GM10266 (cell line): ENCODE data around the gene XG.
"Not testable (repeated sequence)": the region's sequence is repeated elsewhere in the genome, so short reads cannot be mapped to it uniquely, and the experiment has no call there.

Experiments
- DNase-seq: peaks from one replicate; pipeline ENCODE4 v3.0.0; 2012; ENCODE audit errors: extremely low spot score
- TF ChIP-seq, protein P1 (sequence below): IDR thresholded peaks from 2 replicates; pipeline ENCODE4 v1.5.1; 2012; ENCODE audit warnings: mild to moderate bottlenecking, low read depth; ENCODE audit not compliant: control insufficient read depth, insufficient read depth; ENCODE audit errors: missing control alignments

The XG gene

DNA sequence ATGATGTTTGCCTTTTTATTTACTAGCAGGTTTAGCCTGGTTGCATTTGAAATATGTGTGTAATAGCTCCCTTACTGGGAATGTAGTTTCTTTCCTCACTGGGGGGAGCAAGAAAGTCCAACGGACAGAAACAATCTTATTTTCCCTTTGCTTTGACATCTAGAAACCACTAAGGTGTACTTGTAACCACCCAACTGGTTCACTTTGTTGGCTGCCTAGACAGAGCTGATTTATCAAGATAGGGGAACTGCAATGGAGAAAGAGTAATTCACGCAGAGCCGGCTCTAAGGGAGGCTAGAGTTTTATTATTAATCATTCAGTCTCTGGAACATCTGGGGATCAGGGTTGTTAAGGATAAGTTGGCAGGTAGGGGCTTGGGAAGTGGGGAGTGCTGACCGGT, 30.3 kb downstream of the XG start:
- TF ChIP-seq, protein P1, sequence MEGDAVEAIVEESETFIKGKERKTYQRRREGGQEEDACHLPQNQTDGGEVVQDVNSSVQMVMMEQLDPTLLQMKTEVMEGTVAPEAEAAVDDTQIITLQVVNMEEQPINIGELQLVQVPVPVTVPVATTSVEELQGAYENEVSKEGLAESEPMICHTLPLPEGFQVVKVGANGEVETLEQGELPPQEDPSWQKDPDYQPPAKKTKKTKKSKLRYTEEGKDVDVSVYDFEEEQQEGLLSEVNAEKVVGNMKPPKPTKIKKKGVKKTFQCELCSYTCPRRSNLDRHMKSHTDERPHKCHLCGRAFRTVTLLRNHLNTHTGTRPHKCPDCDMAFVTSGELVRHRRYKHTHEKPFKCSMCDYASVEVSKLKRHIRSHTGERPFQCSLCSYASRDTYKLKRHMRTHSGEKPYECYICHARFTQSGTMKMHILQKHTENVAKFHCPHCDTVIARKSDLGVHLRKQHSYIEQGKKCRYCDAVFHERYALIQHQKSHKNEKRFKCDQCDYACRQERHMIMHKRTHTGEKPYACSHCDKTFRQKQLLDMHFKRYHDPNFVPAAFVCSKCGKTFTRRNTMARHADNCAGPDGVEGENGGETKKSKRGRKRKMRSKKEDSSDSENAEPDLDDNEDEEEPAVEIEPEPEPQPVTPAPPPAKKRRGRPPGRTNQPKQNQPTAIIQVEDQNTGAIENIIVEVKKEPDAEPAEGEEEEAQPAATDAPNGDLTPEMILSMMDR = no peak
- no peak for DNase-seq

DNA sequence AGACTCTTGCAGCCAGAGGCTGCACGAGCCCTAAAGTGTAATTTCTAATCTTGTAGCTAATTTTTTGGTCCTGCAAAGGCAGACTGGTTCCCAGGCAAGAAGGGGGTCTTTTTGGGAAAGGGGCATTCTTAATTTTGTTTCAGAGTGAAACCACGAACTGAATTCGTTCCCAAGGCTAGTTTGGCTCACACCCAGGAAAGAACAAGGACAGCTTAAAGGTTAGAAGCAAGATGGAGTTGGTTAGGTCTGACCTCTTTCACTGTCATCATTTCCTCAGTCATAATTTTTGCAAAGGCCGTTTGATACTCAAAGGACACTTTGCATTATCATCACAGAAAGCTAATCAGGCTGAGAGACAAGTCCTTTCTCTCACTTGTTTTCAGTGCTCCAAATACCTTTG, 30.9 kb downstream of the XG start:
- TF ChIP-seq, protein P1 = no peak
- no peak for DNase-seq

DNA sequence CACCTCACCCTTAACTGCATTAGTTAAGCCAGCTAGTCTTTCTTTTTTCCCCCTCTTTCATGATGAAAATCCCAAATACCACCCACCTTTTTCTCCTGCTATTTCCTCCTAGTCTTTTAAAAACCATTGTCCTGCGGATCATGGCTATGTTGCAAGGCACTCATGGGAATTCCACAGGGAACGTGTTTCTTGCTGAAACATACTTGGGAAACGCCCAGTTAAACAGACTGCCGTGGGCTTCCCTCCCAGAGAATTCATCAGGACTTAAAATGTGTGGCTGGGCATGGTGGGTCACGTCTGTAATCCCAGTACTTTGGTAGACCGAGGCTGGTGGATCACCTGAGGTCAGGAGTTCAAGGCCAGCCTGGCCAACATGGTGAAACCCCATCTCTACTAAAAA, 32.2 kb downstream of the XG start:
- DNase-seq = no peak
- TF ChIP-seq, protein P1 = no peak

DNA sequence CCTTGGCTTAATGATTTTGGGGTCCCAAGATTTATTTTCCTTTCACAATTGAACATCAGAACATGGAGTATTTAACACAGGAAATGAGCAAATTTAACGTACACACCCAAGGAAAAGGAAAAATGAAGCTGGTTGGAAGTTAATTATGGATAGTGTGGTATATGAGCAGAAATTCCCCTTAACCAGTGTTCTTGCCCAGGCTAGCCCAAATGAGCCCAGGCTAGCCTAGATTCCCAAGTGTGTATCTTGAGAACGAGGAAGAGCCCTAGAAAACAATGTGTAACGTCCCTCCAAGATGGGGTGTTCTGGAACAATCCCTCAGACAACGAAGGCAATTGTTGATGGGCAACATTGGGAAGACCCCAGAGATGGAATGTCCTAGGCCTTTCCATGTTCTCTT, 33.7 kb downstream of the XG start:
- DNase-seq = no peak
- TF ChIP-seq, protein P1 = no peak

DNA sequence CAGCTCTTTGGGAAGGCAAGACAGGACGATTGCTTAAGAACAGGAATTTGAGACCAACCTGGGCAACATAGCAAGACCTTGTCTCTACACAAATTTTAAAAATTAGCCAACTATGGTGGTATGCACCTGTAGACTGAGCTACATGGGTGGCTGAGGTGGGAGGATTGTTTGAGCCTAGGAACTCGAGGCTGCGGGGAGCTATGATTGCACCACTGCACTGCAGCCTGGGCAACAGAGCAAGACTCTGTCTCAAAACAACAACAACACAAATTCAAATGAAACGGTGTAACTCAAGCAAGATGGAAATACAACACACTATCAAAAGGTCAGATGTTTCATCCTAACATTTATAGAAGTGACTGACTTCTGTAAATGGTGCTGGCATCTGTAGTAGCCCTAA, 37.1 kb downstream of the XG start:
- TF ChIP-seq, protein P1 = no peak
- DNase-seq = no peak

DNA sequence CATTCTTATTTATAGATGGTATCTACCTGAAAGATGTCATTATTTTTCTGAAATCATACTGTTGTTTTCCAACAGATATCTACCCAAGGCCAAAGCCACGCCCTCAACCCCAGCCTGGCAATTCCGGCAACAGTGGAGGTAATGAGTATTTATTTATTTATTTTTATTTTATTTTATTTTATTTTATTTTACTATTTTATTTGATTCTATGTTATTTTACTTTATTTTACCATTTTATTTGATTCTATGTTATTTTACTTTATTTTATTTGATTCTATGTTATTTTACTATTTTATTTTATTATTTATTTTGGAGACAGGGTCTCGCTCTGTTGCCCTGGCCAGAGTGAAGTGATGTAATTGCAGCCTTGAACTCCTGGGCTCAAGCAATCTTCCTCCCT, 37.7 kb downstream of the XG start:
- TF ChIP-seq, protein P1 = no peak
- DNase-seq = no peak

DNA sequence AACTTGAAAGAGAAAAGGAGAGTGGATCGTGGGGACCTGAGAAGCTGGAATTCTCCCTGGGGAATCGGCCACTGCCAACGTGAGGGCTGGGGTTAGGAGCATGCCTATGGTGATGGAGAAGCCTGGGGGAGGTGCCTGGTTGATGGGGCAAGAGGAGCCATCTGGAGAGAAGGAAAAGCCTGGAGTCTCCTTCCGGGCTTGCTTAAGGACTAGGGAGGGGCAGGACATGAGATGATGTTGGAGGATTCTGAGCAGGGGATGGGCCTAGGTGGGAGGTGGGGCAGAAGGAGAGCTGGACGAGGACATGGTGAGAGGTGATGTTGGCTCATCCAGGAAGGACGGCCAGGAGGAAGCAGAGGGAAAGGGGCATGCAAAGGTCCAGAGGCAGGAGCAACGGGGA, 41.9 kb downstream of the XG start:
- DNase-seq = no peak
- TF ChIP-seq, protein P1 = no peak

DNA sequence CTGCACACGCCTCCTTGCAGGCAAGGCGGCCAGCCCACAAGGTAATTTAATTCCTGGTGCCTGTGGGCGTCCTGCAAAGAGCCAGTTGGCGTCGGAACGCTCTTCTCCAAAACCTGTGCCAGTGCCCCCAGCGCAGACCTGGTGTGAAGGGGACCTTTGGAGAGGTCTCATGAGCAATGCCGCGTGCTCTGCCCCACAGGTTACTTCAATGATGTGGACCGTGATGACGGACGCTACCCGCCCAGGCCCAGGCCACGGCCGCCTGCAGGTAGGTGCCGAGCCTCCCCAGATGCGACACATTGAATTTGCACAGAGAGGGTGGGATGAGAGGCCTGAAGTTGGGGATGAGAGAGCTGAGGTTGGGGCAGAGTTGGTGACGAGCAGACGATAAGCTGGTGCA, 42.5 kb downstream of the XG start:
- no peak for DNase-seq
- TF ChIP-seq, protein P1 = no peak

DNA sequence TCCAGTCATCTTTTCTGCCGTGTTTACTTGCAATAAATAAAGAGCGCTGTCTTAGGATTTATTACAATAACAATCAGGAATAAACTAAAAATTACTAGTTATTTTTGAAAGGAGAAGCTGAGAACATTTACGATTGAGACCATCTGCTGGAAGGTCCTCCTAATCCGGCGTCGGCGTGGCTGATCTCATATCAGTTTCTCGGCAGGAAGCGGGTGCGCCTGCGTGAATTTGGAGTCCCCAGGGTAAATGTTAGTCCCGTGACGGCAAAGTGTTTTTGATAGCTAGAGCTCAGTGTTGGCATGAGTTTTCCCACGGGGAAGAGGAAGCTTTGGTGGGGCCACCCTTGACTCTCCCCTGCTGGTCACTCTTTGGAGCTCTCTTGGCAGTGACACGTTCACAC, 45.0 kb downstream of the XG start:
- DNase-seq = not testable (repeated sequence)
